HepG2 (cell line): ENCODE measurements around the gene MFSD8. TPM values are rescaled to one million over a fixed set of nuclear protein-coding genes. Genes with fewer than 3 reads are reported as not detected.

Experiments used
- BCLAF1 ChIP-seq: fragments of 450-650 bp; IDR thresholded peaks from 2 replicates; pipeline ENCODE4 v1.6.1; 2017; ENCODE audit warnings: mild to moderate bottlenecking
- CBX5 ChIP-seq: sonication (generic); formaldehyde crosslinking; IDR thresholded peaks from 2 replicates; pipeline ENCODE4 v1.4.0; 2020; ENCODE audit warnings: missing genetic modification reagents, borderline replicate concordance
- CREBL2 ChIP-seq: sonication (generic); formaldehyde crosslinking; IDR thresholded peaks from 2 replicates; pipeline ENCODE4 v1.8.1; 2023; ENCODE audit warnings: missing genetic modification reagents, mild to moderate bottlenecking, borderline replicate concordance
- DRAP1 ChIP-seq: IDR thresholded peaks from 2 replicates; pipeline ENCODE4 v1.6.1; 2016; ENCODE audit warnings: missing genetic modification reagents, missing compliant biosample characterization
- HMGXB3 ChIP-seq: sonication (generic); formaldehyde crosslinking; IDR thresholded peaks from 2 replicates; pipeline ENCODE4 v1.4.0; 2020; ENCODE audit warnings: missing genetic modification reagents, borderline replicate concordance
- KAT7 ChIP-seq: IDR thresholded peaks from 2 replicates; pipeline ENCODE4 v1.6.1; 2018; ENCODE audit warnings: borderline replicate concordance, missing compliant biosample characterization
- MEIS2 ChIP-seq: sonication (generic); formaldehyde crosslinking; IDR thresholded peaks from 2 replicates; pipeline ENCODE4 v1.9.0; 2021; ENCODE audit warnings: mild to moderate bottlenecking, missing genetic modification reagents
- RELA ChIP-seq: sonication (generic); formaldehyde crosslinking; IDR thresholded peaks from 2 replicates; pipeline ENCODE4 v1.4.0; 2020; ENCODE audit warnings: missing genetic modification reagents
- SP140L ChIP-seq: sonication (generic); formaldehyde crosslinking; IDR thresholded peaks from 2 replicates; pipeline ENCODE4 v1.4.0; 2020; ENCODE audit warnings: missing genetic modification reagents, borderline replicate concordance
- SRY ChIP-seq: sonication (generic); formaldehyde crosslinking; IDR thresholded peaks from 2 replicates; pipeline ENCODE4 v1.8.0; 2022; ENCODE audit warnings: mild to moderate bottlenecking, missing genetic modification reagents
- YEATS2 ChIP-seq: sonication (generic); formaldehyde crosslinking; IDR thresholded peaks from 2 replicates; pipeline ENCODE4 v1.4.0; 2020; ENCODE audit warnings: missing genetic modification reagents, borderline replicate concordance
- ZHX1 ChIP-seq: sonication (generic); formaldehyde crosslinking; IDR thresholded peaks from 2 replicates; pipeline ENCODE4 v1.8.1; 2022; ENCODE audit warnings: low read depth, mild to moderate bottlenecking, missing genetic modification reagents
- ZMAT5 ChIP-seq: sonication (generic); formaldehyde crosslinking; IDR thresholded peaks from 2 replicates; pipeline ENCODE4 v1.5.0; 2020; ENCODE audit warnings: mild to moderate bottlenecking, low read depth, missing genetic modification reagents, borderline replicate concordance
- ZMYM4 ChIP-seq: sonication (generic); formaldehyde crosslinking; IDR thresholded peaks from 2 replicates; pipeline ENCODE4 v1.8.1; 2023; ENCODE audit warnings: mild to moderate bottlenecking, missing genetic modification reagents
- ZNF768 ChIP-seq: sonication (generic); formaldehyde crosslinking; IDR thresholded peaks from 2 replicates; pipeline ENCODE4 v1.4.0; 2020; ENCODE audit warnings: missing genetic modification reagents
- ZNF850 ChIP-seq: sonication (generic); formaldehyde crosslinking; conservative IDR thresholded peaks from 2 replicates; pipeline ENCODE4 v1.9.0; 2021; ENCODE audit warnings: mild to moderate bottlenecking, missing genetic modification reagents
- polyA plus RNA-seq, 8 experiments: library from polyadenylated mRNA; depleted of rRNA in 3 of 8; stranded (reverse) in 7 of 8; unstranded in 1 of 8; fragments of >200 nt; fragmentation: Illumina TruSeq in 4 of 8; extraction: Trizol in 4 of 8; gene quantifications; 2 replicates each; pipeline versions ENCODE4 v1.2.1 to v1.2.3, GENCODE V29; 2011 to 2016; ENCODE audit warnings: low read depth in 4 of 8, missing spikeins in 1 of 8, mixed read lengths in 1 of 8; ENCODE audit not compliant: insufficient read depth in 1 of 8
- total RNA-seq, 5 experiments: library from RNA; depleted of rRNA; stranded (reverse); fragments of >200 nt; fragmentation: Illumina TruSeq; extraction: Trizol; gene quantifications; 2 replicates each; pipeline ENCODE4 v1.2.3, GENCODE V29; 2016; ENCODE audit warnings: low read depth in 1 of 5

MFSD8 gene
- total and polyA plus RNA-seq, 2 of the 13 experiments (the other 11 are each of a cell fraction or from before 2014, with no cell fraction given): 24.8 to 25.5 TPM

GRCh38 chr4:127880763-127881562, 84.0 kb downstream of the MFSD8 start, which contains the start of gene PLK4 (continued):
- no peak for TF ChIP-seq HMGXB3 (CRISPR knock-in tag)
- peak; percentile 35 for TF ChIP-seq ZNF768
- TF ChIP-seq KAT7: no peak; the same call in 1 of the 2 replicates
- peak; percentile 74; the same call in 1 of the 2 replicates for TF ChIP-seq SRY (CRISPR knock-in tag)
- TF ChIP-seq SP140L (CRISPR knock-in tag): no peak
- TF ChIP-seq YEATS2 (CRISPR knock-in tag): peak; percentile 70
- no peak for TF ChIP-seq BCLAF1
- TF ChIP-seq CREBL2 (CRISPR knock-in tag): no peak
- TF ChIP-seq ZHX1 (CRISPR knock-in tag): no peak
- TF ChIP-seq CBX5 (CRISPR knock-in tag): peak; percentile 52; the same call in 1 of the 2 replicates
- no peak for TF ChIP-seq ZNF850 (CRISPR knock-in tag)
- peak; percentile 88 for TF ChIP-seq DRAP1 (CRISPR knock-in tag)
- no peak for TF ChIP-seq ZMAT5 (CRISPR knock-in tag)
- TF ChIP-seq RELA (CRISPR knock-in tag): 0 out of 2 replicates have a peak, but pooled peaks have one; percentile 27
- TF ChIP-seq ZMYM4 (CRISPR knock-in tag): peak; percentile 92
- no peak for TF ChIP-seq MEIS2 (CRISPR knock-in tag)
